GM18861 (cell line): ENCODE data around the gene KLRK1.
"Not testable (repeated sequence)": the region's sequence is repeated elsewhere in the genome, so short reads cannot be mapped to it uniquely, and the experiment has no call there.

Experiments used
- ATAC-seq: cut with Tn5 transposase; IDR thresholded peaks from one replicate; pipeline ENCODE4 v1.9.1; 2021; ENCODE audit not compliant: unreplicated experiment

The KLRK1 gene

GRCh38 chr12:10362828-10363657 is 26.8 kb downstream of the KLRK1 start:
- ATAC-seq: no peak

GRCh38 chr12:10362325-10362724 is 27.5 kb downstream of the KLRK1 start:
- ATAC-seq: no peak

DNA sequence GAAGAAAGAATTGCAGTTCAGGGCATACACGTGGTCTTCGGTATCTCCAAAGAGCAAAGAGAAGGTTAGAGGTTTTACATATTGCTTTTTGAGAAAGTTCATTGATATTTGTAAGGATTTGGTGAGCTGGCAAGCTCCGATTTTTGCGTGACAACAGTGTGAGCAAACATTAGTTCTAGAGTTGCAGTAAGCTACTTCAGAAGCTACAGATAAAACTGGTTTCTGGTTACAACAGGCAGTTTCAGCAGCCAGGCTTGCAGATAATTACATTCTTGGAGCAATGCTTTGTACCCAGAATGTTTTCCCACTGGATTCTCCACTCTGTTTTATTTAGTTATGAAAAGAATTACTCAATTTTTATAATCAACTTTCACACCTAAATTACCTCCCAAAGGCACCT is 28.2 kb downstream of the KLRK1 start:
- ATAC-seq: no peak

- no peak for ATAC-seq
These were observed 28.8 kb downstream of the KLRK1 start for GRCh38 chr12:10361084-10361483.

- ATAC-seq: no peak
These were observed 30.9 kb downstream of the KLRK1 start for GRCh38 chr12:10358969-10359368.

- no peak for ATAC-seq
These were observed 31.7 kb downstream of the KLRK1 start for GRCh38 chr12:10358131-10358530.

DNA sequence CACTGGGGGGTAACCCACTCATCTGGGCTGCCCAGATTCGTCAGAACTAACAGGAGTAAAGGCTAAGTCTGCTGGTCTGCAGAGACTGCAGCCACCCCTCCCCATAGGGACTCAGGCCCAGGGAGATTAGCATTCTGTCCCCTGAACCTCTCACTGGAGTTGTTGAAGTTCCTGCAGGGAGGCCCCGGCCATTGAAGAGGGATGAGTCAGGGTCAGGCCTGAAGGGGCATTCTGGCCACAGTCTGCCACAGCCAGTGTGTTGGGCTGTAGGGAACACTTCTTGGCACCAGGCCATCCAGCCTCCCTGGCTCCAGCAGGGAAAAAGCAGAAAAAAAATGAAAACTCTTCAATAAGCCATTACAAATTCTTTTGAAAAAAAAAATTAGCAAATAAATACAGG is 35.3 kb downstream of the KLRK1 start:
- ATAC-seq: no peak

DNA sequence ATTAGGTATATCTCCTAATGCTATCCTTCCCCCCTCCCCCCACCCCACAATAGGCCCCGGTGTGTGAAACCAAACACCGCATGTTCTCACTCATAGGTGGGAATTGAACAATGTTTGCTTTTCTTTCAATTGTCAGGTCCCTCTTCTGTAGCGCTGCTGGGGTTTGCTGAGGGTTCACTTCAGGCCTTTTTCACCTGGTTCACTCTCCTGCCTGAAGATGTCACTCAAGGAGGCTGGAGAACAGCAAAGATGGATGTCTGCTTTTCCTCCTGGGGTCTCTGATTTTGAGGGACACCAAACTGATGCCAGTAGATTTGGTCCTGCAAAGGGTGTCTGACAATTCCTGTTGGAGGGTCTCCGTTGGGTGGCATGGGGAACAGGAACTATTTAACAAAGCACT is 35.8 kb downstream of the KLRK1 start:
- no peak for ATAC-seq

GRCh38 chr12:10351457-10351856 is 38.4 kb downstream of the KLRK1 start:
- ATAC-seq: not testable (repeated sequence)

GRCh38 chr12:10341892-10342509 is 47.8 kb downstream of the KLRK1 start:
- no peak for ATAC-seq

GRCh38 chr12:10340946-10341345 is 48.9 kb downstream of the KLRK1 start:
- ATAC-seq: not testable (repeated sequence)

DNA sequence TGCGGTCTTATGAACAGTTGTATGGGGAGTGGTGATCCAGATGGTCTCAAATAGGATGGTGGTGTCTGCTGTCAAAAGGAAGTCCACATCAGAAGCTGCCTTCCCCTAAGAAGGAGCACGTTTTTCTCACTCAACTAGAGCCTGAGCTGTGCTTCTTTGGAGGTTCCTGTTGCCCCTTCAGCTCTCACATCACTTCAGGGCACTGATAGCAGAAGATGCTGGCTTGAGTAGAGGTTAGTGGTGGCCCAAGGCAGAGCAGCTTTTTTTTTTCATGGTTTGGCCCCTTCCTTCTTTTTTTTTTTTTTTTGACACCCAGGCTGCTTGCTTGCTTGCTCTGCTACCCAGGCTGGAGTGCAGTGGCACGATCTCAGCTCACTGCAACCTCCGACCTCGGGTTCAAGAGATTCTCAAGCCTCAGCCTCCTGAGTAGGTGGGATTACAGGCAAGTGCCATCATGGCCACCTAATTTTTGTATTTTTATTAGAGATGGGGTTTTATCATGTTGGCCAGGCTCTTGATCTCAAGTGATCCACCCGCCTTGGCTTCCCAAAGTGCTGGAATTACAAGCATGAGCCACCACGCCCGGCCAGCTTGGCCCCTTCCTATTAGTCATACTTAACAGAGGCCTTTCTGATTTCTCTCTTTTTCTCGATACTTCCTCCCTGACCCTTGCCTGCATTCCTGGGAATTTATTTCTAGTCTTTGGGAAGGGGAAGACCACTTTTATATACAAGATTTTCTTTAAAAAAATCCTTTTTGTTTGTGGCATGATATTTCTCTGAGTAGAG is 50.6 kb downstream of the KLRK1 start:
- no peak for ATAC-seq

DNA sequence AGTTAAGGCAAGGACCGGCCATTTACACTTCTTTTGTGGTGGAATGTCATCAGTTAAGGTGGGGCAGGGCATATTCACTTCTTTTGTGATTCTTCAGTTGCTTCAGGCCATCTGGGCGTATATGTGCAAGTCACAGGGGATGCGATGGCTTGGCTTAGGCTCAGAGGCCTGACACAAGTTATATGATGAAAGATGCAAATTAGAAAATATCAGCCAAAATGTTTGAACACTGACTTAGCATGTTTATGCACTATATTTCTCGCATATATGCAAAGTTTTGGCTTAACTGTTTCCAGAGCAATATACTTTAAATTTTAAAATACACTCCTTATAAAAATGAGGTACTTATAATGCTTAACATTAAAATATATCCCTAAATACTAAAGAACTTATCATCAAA is 51.4 kb downstream of the KLRK1 start:
- ATAC-seq: not testable (repeated sequence)

DNA sequence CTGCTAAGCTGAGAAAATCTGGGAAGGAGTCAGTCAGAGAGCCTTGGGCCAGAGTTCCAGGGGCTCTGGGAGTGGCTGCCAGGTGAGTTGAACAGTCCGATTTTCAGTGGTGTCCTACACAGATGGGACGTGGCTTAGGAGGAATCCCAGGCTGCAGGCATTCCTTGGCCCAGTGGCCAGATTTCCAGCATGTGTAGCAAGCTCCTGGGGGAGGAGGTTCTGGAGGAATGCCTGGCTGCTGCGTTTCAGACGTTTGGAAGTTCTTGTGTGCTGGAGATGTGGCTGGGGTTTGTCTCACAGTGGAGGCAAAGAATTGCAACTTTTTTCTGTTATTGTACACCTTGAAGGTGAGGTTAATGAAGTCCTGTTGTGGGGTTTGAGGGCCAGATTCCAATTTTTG is 53.6 kb downstream of the KLRK1 start:
- not testable (repeated sequence) for ATAC-seq

- no peak for ATAC-seq
These were observed 58.1 kb downstream of the KLRK1 start for GRCh38 chr12:10331642-10332239.

DNA sequence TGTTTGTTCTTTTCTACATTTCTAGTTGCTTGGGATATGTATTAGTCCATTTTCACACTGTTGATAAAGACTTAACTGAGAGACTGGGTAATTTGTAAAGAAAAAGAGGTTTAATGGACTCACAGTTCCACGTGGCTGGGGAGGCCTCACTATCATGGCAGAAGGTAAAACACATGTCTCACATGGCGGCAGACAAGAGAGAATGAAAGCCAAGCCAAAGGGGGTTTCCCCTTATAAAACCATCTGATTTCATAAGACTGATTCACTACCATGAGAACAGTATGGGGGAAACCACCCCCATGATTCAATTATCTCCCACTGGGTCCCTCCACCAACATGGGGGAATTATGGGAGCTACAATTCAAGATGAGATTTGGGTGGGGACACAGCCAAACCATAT is 61.1 kb downstream of the KLRK1 start:
- ATAC-seq: not testable (repeated sequence)
